Ureter (tissue), 1 donor: ENCODE results near the gene FAM174A. TPM values are rescaled to one million over a fixed set of nuclear protein-coding genes. Genes with fewer than 3 reads are reported as not detected.

Experiments used
- DNase-seq: peaks from one replicate; pipeline ENCODE4 v3.0.0-alpha.2; 2020; ENCODE audit warnings: low spot score
- total RNA-seq: library from RNA; stranded (reverse); gene quantifications from one replicate; pipeline ENCODE4 v1.2.4, GENCODE V29; 2023
- donor health status: DM: yes; HTN: yes; CAD: no.

FAM174A gene
- total RNA-seq = 13.3 TPM

DNA sequence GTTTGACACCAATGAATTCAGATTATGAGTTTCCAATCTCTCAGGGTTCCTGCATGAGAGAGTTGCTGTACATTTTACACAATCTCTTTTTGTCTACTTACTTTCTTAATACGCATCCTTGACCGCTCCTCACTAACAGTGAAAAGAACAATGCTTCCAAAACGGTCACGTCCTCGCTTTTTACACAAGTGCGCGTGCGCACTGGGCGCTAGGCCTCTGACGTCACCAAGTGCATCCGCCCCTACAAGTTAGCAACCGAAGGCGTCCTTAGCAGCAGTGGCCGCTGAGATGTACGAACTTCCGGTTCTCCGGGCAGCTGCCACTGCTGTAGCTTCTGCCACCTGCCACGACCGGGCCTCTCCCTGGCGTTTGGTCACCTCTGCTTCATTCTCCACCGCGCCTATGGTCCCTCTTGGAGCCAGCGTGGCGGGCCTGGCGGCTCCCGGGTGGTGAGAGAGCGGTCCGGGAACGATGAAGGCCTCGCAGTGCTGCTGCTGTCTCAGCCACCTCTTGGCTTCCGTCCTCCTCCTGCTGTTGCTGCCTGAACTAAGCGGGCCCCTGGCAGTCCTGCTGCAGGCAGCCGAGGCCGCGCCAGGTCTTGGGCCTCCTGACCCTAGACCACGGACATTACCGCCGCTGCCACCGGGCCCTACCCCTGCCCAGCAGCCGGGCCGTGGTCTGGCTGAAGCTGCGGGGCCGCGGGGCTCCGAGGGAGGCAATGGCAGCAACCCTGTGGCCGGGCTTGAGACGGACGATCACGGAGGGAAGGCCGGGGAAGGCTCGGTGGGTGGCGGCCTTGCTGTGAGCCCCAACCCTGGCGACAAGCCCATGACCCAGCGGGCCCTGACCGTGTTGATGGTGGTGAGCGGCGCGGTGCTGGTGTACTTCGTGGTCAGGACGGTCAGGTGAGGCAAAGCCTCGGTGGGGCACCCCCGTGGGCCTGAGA is at the start of gene FAM174A:
TSS of gene FAM174A (plus strand) at position 315 of the 946 bp plus-strand sequence. CDS start at position 472, 157 bp downstream.
- peak; percentile 97 for DNase-seq

DNA sequence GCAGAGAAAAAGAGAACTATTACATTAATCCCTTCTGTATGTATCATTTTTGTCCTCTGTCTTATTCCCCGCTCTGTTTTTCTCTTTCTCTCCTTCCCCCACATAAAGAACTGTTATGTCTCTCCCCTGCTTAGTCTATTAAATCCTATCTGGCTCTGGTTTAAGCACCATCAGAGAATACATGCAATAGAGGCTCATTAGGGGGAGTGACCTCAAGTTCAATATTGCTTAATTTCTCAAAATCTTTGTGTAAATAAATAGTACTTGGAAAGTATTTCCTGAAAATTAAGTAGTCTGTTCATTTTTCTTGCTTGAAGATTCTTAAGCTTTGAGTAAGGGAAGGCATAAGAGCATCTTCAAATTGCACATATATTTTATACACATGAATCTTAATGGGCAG is 41.2 kb upstream of the FAM174A start:
- DNase-seq = no peak

DNA sequence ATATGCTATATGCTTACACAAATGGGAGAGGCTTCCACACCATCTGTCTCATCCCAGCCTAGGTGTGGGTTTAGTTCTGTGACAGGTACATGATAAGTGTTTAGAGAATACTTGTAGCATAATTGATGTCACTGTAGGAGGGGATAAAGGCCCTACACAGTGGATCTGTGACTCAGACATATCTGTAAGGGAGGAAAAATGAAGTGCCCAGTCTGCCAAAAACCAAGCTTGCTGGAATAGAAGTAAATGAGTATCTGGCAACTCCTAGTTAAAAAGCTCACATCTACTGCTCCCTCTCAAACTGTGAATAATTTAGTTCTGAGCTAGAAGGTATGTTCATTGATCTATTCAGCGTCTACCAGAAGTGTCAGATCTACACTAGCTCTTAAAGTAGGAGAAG is 38.9 kb upstream of the FAM174A start:
- no peak for DNase-seq

DNA sequence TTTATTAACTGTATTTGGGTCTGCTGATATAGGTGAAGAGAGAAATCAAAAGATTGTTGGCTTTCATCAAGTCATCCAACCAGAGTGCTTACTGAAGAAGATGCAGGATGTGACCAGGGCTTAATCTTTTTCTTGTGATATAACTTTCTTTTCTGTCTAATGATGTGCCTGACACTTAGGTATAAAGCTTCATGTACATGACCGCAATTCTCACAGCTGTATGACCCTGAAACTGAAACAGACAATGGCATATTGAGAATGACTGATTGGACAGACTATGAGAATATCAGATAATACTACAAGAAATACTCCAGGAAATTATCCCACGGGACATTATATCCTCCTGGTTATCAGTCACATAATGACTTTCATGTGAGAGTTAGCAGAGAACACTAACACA is 32.5 kb upstream of the FAM174A start:
- no peak for DNase-seq

DNA sequence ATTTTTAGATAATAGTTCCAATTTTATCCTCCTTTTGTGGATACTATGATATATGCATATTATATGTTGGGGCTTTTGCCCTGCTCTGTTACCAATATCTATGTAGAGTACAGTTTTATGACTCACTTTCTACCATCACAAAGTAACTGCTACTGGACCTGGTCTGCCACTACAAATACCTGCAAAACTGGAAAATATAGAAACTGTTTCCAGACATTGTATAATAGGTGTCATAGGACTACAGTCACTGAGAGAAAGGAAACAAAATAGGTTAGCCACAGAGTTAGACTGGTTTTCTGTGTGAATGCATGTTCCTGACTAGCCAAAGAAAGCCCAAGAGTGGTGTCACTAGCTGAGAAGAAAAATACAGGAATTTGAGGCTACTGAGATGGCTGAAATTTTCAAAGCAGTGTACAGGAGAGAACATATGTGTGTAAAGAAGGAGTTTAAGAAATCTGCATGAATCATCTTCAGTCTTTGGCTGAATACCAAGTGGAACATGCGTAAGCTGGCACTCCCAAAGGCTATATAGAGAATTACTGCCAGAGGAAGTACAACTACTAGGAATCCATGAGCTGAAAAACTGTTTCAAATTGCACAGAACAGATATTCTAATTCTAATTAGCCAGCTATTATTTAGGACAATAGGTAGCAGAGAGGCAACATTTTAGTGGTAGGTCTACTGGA is 29.0 kb upstream of the FAM174A start:
- DNase-seq = no peak

DNA sequence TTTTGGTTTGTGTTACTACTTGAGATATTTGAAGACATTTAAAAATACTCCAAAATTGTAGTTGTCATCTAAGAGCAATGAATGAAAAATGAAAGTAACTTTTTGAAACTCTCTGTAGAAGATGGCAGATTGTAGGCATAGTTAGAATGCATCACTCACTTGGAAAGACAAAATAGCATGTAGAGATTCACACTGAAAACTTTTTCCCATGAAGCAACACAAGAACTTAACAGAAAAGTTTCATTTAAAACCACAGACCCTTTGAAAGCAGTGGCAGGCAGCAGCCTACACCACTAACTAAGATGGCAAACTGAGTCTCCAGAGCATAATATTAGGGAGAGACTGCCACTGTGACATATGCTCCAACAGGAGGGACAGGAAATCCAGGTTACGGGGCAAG is 18.9 kb upstream of the FAM174A start:
- no peak for DNase-seq

DNA sequence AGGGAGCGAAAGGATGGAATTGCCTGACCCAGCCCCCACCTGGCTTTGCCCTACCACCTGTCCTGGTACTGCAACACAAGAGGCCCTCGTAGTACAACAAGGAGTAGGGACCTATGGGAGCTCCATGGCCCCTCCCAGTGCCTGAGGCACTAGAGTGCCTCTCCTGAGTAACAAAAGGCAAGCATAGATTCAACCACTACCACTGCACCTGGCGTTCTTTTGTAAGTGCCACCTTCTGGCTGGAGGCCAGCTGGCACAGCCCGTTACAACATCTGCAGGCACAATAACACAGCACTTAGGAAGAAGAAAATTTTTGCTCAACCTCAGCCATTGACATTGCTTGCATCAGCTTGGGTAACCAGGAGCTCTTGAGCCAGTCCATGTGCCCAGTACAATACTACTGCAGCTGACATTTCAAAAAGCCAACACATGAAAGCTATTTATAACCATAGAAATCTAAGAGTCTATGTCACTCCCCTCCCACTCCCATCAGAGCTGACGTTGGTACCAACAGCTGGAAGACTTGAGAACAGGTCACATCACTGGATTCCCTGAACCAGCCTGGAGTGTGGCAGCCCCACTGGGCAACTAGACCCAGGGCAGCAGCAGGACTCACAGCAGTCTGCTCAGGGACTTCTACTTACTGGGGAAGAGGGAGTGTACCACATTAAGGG is 17.7 kb upstream of the FAM174A start:
- DNase-seq = no peak

DNA sequence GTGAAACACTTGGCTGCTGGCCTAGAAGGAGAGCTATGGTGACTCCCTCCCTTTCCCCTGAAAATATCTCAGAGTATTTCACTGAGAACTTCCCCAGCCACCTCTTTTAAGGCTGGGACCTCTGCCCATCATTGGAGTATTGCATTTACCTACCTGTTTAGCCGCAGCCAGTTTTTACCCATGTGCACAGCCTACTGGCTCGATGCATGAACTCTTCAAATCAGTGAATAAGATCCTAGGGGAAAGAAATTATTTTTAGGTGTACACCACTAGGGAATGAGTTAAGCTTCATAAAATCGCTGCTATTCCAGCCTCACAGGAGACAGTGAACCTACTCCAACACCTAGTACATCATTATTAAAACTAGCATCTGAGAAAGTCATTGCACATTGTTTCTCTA is 16.8 kb upstream of the FAM174A start:
- DNase-seq = no peak

DNA sequence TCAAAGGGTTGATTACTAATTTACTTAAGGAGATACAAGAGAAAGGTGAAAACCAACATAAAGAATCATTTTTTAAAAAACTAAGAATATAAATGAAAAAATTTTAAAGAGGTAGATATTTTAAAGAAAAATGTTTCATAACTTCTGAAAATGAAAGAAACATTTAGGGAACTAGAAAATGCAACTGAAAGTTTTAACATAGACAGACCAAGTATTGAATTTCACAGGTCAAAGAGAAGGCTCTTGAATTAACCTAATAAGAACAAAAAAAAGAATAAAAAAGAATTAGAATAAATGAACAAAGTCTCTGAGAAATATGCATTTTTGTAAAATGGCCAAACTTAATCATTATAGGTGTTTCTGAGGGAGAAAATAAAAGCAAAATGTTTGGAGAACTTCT is 16.1 kb upstream of the FAM174A start:
- no peak for DNase-seq

DNA sequence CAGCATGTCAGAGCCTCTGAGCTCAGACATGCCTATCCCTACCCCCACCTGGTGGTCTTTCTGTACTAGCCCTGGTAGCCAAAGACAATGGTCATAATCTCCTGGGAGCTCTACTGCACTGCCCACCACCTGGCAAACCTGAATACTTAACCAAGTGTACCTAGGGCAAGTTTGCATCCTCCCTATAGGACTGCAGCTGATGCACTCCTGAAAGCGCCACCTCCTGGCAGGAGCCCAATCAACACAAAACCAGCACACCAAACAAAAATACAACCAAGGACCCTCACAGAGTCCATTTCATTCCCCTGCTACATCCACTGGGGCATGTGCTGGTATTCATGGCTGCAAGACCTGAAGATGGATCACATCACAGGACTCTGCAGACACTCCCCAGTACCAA is 14.8 kb upstream of the FAM174A start:
- no peak for DNase-seq

DNA sequence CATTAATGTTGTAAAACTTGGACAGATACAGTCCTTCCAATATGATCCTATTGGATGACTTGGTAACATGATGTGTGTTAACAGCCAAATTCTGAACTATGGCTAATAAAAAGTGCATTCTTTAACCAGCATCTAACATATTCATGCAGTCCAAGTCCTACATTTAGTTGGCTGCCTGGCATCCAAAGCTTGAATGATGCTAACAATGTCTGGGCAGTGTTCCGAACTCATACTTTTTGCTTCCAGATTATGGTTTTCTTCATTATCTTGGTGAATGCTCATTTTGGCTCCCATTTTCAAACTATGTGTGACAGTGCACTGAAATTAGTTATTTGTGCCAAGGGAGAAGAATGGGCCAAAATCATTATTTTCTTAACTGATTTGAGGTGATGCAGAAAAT is 2.8 kb downstream of the FAM174A start:
- DNase-seq = no peak

DNA sequence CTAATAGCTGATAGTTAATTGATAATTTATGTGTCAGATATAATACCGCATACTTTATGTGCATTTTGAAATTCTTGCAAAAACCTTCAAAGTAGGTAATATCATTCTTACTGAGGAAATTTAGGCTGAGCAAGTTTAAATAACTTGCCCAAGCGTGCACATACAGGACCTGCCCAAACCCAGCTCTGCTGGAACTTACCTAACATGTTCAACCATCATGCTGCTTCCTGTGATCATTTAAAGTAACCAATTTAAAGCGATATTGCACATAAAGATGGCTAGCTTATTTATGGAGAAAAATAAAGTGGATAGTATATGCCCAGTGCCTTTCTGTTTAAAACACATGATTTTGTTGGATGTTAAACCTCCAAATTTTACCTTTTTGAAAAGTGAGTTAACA is 4.3 kb downstream of the FAM174A start:
- DNase-seq = no peak

DNA sequence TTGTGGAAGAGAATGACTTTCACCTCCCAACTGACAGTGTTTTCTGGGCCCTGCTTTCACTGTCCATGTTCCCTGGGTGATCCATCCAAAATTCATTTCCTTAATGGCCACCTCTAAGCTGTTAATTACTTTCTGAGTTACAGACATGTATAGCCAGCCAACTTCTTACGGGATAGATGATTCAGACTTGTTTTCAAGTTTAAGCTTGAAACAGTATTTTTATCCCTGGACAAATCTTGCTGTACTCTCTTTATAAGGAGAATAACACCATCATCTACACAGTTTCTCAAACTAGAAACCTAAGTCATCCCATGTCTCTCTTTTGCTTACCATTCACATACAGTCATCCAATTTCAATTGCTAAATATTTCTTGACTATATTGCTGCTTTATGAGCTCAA is 6.9 kb downstream of the FAM174A start:
- no peak for DNase-seq

DNA sequence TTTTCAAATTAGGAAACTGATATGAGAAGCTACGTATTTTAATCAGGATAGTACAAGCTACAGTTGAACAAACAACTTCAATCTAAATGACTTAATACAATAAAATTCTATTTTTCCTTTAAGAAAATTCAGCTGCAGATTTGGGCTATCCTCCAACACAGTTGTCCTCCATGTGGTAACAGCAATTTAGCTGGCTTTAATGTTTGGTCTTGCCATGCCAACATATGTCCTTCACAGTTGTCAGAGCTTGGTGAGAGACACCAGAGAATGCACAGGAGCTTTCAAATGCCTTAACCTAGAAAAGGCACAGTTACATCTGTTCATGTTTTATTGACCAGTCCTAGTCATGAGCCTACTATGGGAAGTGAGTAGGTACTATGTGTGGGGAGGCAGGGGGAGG is 10.8 kb downstream of the FAM174A start:
- no peak for DNase-seq

DNA sequence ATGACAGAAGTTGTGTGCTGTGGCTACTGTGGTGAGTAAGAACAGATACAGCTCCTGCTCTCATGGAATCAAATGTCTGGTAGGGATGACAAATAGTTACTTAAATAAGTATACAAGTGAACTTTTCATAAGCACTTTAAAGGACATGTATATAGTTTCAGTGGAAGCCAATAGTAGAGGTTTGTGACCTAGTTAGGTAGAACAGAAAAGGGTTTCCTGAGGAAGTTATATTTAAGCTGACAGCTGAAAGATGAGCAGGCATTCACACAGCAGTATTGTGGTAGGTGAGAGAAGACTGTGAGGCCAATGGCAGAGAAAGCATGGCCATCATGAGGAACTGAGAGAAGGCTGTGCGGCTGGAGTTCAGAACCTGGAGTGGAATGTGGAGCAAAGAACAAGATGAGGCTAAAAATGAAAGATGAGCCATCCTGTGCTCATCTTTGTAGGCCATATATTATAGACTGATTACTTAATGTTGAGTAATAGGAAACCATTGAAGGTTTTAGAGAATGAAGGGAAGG is 15.4 kb downstream of the FAM174A start:
- no peak for DNase-seq

DNA sequence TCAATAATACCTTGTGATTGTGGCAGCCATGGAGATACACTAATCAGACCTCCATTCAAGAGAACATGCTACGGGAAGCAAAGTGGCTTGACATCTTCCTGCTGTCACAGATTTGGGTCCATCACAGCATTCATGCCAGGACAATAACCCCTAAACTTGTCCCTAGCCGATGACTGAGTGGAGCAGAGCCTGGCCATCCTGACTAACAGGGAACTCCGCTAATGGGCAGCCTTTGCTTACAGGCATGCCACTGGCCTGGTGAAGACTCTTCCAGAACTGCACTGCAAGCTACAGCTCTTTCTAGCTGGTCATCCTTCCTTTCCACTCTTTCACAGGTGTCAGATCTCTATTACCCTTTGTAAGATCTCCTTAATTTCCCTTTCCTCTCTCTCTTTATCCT is 16.0 kb downstream of the FAM174A start:
- no peak for DNase-seq

DNA sequence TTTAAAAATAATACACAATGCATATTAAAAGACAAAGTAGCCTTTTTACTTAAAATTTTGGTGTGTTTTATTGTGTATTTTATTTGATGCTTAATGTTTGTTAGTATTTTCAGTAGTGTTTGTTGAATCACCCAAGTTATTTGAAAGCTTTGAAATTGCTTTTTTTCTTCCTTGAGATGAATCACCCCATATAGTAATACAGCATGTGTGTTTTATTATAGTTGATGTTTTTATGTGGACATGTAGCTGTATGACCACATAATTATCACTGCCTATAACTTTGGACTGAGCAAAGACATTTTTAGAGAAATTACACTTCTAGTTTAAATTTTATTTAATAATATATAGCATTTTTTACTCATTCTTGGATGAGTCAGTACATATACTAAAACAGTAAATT is 18.0 kb downstream of the FAM174A start:
- DNase-seq = no peak

DNA sequence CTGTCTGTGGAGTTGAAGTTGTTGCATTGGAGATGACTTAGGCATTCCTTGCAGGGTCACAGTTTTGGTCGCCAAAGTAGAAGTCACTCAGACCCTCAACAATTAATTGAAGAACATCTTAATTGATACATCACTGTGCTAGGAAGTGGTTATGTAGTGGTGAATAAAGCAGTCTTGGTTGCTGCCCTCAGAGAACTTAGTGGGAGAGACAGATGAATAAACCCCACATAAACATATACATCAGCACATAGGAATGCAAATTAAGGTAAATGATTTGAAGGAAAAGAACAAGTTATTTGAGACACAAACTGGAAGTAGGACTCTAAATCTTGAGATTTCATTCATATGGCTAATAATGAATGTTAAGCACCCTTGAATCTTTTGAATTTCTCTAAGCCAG is 25.7 kb downstream of the FAM174A start:
- DNase-seq = no peak

DNA sequence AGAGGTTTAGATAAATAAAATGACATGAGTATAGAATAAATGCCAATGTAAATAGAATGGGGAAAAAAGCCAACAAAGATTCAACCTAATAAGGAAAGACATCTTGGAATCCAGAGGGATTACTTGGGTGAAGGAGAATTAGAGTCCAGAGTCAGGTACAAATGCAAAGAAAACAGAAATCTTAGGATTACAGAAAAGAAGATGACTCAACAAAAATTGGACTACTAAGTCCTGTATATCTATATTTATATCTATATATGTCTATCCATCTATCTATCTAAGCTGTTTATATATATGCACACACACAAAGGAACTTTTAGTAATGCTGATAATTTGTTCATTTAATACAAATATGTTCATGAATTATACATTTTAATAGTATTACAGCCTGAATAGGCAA is 27.6 kb downstream of the FAM174A start:
- DNase-seq = no peak

DNA sequence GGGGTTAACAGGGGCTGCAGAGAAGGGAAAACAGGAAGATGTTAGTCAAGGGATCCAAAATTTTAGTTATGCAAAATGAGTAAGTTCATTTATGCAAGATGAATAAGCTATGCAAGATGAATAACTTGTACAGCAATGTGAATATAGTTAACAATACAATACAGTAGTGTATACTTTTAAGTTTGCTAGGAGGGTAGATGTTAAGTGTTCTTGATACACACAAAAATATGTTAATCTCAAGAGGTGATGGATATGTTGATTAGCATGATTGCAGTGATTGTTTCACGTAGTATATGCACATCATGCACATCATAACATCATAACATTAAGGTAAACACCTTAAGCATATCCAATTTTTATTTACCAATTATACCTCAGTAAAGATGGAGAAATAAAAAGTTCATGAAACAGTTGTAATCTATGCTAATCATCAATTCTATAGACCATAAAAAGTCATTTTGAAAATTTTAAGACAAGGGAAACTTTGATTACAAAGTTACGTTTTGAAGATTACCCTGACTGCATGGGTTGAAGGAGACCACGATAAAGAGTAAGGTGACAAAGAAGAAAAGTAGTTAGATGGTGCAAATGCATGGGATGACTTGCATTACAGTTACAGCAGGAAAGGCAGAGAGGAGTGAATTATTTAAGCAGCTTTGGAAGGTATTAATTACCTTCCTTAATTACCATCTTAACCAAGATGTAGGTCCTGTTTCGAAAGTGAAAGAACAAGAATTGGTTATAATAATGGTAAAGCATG is 31.4 kb downstream of the FAM174A start:
- no peak for DNase-seq

DNA sequence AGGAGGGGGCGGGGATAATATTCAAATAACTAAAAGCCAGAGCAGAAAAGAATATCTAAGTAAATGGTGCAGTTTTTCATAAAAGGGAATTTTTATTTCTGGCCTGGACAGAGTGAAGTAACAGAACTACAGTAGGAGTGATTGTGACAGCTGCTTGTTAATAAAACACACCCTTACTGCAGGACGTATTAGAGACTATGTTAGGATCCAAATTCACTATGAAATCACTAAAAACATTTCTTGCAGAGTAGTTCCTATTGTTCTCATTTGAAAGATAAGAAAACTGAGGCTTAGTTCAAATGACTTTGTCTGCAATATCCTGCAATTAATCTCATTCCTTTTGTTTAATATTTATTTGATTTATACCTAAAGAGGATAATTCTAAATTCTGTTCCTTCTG is 39.5 kb downstream of the FAM174A start:
- no peak for DNase-seq

DNA sequence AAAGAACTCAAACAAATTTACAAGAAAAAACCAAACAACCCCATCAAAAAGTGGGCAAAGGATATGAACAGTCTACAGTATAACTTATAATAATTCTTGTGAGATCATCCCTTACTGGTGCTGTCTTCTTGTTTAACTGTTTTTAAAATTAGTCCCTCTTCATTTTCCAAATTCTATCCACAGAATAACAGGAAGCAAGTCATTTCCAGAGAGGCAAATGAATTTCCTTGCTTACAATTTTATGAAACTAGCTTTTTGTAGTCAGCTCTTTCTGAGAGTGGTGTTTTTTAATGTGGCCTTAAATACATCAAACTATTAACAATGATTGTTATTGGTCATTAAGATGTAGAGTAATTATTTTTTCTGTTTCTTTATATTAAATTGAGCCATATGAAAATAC is 40.6 kb downstream of the FAM174A start:
- DNase-seq = no peak
